ENCODE results near the gene PAQR9.

DNA sequence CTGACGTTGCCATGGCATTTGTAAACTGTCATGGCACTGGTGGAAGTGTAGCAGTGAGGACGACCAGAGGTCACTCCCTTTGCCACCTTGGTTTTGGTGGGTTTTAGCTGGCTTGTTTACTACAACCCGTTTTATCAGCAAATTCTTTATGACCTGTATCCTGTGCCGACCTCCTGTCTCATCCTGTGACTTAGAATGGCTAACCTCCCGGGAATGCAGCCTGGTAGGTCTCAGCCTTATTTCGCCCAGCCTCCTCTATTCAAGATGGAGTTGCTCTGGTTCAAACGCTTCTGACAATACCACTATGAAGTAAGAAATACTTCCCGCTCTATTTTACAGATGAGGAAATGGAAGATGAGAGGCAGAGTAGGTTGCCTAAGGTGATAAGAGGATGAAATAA, 16.6 kb downstream of the PAQR9 start:
- TF ChIP-seq, protein P1, sequence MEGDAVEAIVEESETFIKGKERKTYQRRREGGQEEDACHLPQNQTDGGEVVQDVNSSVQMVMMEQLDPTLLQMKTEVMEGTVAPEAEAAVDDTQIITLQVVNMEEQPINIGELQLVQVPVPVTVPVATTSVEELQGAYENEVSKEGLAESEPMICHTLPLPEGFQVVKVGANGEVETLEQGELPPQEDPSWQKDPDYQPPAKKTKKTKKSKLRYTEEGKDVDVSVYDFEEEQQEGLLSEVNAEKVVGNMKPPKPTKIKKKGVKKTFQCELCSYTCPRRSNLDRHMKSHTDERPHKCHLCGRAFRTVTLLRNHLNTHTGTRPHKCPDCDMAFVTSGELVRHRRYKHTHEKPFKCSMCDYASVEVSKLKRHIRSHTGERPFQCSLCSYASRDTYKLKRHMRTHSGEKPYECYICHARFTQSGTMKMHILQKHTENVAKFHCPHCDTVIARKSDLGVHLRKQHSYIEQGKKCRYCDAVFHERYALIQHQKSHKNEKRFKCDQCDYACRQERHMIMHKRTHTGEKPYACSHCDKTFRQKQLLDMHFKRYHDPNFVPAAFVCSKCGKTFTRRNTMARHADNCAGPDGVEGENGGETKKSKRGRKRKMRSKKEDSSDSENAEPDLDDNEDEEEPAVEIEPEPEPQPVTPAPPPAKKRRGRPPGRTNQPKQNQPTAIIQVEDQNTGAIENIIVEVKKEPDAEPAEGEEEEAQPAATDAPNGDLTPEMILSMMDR (IDR thresholded peaks at IDR 0.05), result no peak
- no peak for TF ChIP-seq EZH2 (IDR thresholded peaks at IDR 0.05; ENCODE audit: borderline replicate concordance, insufficient read depth, low read depth, low read length, poor library complexity, severe bottlenecking)

Measured in B cell (primary cell).